Measurements from ENCODE around the gene TOM1.

- no peak for TF ChIP-seq CTCF (IDR thresholded peaks at IDR 0.05)
- no peak for TF ChIP-seq POLR2AphosphoS2 (conservative IDR thresholded peaks at IDR 0.05; ENCODE audit: low read length)
- no peak for TF ChIP-seq RFX5 (IDR thresholded peaks at IDR 0.05)
- TF ChIP-seq HMGXB4 (CRISPR knock-in tag; IDR thresholded peaks at IDR 0.05; ENCODE audit: borderline replicate concordance): no peak
- TF ChIP-seq CEBPB (IDR thresholded peaks at IDR 0.05): no peak
- no peak for TF ChIP-seq KDM1A (IDR thresholded peaks at IDR 0.05; ENCODE audit: low read depth)
- no peak for TF ChIP-seq MAZ (IDR thresholded peaks at IDR 0.05; ENCODE audit: borderline replicate concordance, low read depth, low read length)
- TF ChIP-seq POLR2A (IDR thresholded peaks at IDR 0.05; ENCODE audit: low read length): no peak
- TF ChIP-seq FOSL2 (IDR thresholded peaks at IDR 0.05): no peak
- no peak for TF ChIP-seq FOSL2 (CRISPR knock-in tag; IDR thresholded peaks at IDR 0.05)
- TF ChIP-seq ZFP36 (IDR thresholded peaks at IDR 0.05; ENCODE audit: borderline replicate concordance, partially characterized antibody): no peak
- TF ChIP-seq HOXA7 (CRISPR knock-in tag; IDR thresholded peaks at IDR 0.05): no peak
- no peak for TF ChIP-seq EP300 (IDR thresholded peaks at IDR 0.05)
These were observed 11.9 kb downstream of the TOM1 start for GRCh38 chr22:35311551-35311999.
